ENCODE measurements around the gene SAMD1. TPM values are rescaled to one million over a fixed set of nuclear protein-coding genes. Genes with fewer than 3 reads are reported as not detected.

The SAMD1 gene
- total and polyA plus RNA-seq, 9 of the 15 experiments (the other 6 are each of a cell fraction or from before 2014, with no cell fraction given): 2.9 to 96.0 (median 43.5) TPM

DNA sequence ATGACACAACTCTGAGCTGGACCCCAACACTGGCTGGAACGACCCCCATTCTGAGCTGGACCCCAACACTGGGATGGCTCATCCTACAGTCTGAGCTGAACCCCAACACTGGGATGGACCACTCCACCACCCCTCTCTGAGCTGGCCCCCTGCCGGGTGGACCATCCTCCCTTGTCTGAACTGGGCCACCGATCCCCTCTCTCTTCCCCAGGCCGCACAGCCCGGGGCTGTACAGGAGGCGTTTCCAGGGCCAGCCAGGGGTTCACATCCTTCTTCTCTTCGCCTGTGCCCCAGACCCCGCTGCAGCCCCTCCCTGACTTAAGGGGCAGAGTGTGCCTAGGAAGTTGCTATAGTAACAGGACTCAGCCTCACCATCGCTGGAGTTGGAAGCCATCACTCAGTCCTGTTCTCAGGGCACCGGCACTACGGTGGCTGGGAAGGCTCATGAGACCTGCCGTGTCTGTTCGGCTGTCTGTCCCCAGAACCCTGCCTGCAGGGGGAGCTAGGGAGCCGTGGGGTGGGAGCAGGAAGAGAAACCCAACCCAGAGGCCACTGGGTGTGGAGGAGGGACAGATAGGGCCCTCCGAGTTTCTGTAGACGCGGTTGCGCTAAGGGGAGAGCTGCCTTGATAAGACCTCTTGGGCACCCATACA is 23.3 kb upstream of the SAMD1 start:
- Histone ChIP-seq H3K9me1 (ENCODE audit: control insufficient read depth, insufficient read depth, low read length) (peaks cover 4% of the 10 kb centered on the region), H3K4me2 (ENCODE audit: insufficient read depth, low read length) (peak overlapping the region; percentile 75), H3K79me2 (ENCODE audit: control insufficient read depth, insufficient read depth, low read length) (peaks cover 24% of the 10 kb centered on the region), H3K9ac (ENCODE audit: insufficient read depth in 1 of 2, low read depth in 2 of 2, low read length in 2 of 2) (peak overlapping the region; percentile 31 to 62; a peak in 3 of 4 replicates), H3K27ac (ENCODE audit: extremely low read depth, low read depth, low read length) (no peak overlapping the region), H3K27me3 (ENCODE audit: control insufficient read depth in 2 of 2, insufficient read depth in 2 of 2, low read length in 2 of 2) (no peaks in the 10 kb centered on the region), H3K36me3 (ENCODE audit: control insufficient read depth, insufficient read depth, low read length) (peaks cover under 1% of the 10 kb centered on the region; the same call in 2 of the 3 replicates), H2AFZ (ENCODE audit: low read depth, low read length) (peak overlapping the region; percentile 44; the same call in 1 of the 2 replicates), H3K4me1 (replicated peaks in 1 of 2; ENCODE audit: control insufficient read depth in 2 of 2, insufficient read depth in 2 of 2, low read length in 2 of 2) (peaks cover 38 to 56% of the 10 kb centered on the region in 2 experiments; a peak in 4 of 5 replicates), H3K9me3 (replicated peaks; ENCODE audit: control insufficient read depth, insufficient read depth, low read depth, low read length) (no peaks in the 10 kb centered on the region), H4K20me1 (replicated peaks; ENCODE audit: control insufficient read depth, insufficient read depth, low read length) (no peaks in the 10 kb centered on the region), H3K4me3 (peak overlapping the region; percentile 41)
- in situ Hi-C loops (cut with MboI): no loop called here
- CTCF ChIA-PET (ENCODE audit: low intra/inter-chr PET ratio): interaction anchor here (2.8 kb wide), 1 partner anchor 234 kb away, joined by 12 read pairs; no protein-coding TSS in a partner anchor
- no TSS peak for BruUV-seq (replicated peaks)
- WGBS (ENCODE audit: insufficient coverage, low coverage, missing lambda C conversion rate): 36% methylated on average over 18 of the region's 18 CpGs
- FAIRE-seq (peak; percentile 94), ATAC-seq (peak; percentile 48), DNase-seq (ENCODE audit: extremely low read depth in 1 of 4, low spot score in 3 of 4) (peak; percentile 77 to 91 (median 82))
- POLR2A ChIA-PET: interaction anchor here (0.6 to 2.0 kb wide), 6 partner anchors 21 to 1286 kb away, joined by 3 to 5 read pairs (median 4); partner anchors contain the start of gene ASF1B
- intact Hi-C loops (cut with micrococcal nuclease): no loop called here
- TF ChIP-seq, protein P1, sequence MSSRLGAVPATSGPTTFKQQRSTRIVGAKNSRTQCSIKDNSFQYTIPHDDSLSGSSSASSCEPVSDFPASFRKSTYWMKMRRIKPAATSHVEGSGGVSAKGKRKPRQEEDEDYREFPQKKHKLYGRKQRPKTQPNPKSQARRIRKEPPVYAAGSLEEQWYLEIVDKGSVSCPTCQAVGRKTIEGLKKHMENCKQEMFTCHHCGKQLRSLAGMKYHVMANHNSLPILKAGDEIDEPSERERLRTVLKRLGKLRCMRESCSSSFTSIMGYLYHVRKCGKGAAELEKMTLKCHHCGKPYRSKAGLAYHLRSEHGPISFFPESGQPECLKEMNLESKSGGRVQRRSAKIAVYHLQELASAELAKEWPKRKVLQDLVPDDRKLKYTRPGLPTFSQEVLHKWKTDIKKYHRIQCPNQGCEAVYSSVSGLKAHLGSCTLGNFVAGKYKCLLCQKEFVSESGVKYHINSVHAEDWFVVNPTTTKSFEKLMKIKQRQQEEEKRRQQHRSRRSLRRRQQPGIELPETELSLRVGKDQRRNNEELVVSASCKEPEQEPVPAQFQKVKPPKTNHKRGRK (tag; IDR thresholded peaks at IDR 0.05): no peak
- TF ChIP-seq TAL1 (IDR thresholded peaks at IDR 0.05) (no peak; the same call in 1 of the 2 replicates), HLTF (IDR thresholded peaks at IDR 0.05) (peak; percentile 12; the same call in 1 of the 2 replicates), RBBP5 (IDR thresholded peaks at IDR 0.05; ENCODE audit: borderline replicate concordance, insufficient read depth, low read length, poor library complexity, severe bottlenecking) (no peak), ZBTB17 (CRISPR knock-in tag; IDR thresholded peaks at IDR 0.05) (peak; percentile 57; the same call in 1 of the 2 replicates), HNRNPH1 (optimal IDR thresholded peaks at IDR 0.05; ENCODE audit: low read depth, low read length) (no peak), NBN (IDR thresholded peaks at IDR 0.05; ENCODE audit: low read depth) (peak; percentile 49; the same call in 1 of the 2 replicates), LEF1 (IDR thresholded peaks at IDR 0.05) (no peak), ZNF586 (CRISPR knock-in tag; conservative IDR thresholded peaks at IDR 0.05) (no peak), SMARCB1 (IDR thresholded peaks at IDR 0.05; ENCODE audit: insufficient read length, low read depth) (no peak), ARHGAP35 (IDR thresholded peaks at IDR 0.05; ENCODE audit: partially characterized antibody) (no peak), HMGN3 (IDR thresholded peaks at IDR 0.05; ENCODE audit: borderline replicate concordance, extremely low read depth, insufficient read length, low read depth, low read length) (peak; percentile 29), NONO (IDR thresholded peaks at IDR 0.05; ENCODE audit: low read depth in 2 of 2, low read length in 1 of 2) (no peak), EP300 (IDR thresholded peaks at IDR 0.05; ENCODE audit: low read length) (0 out of 2 replicates have a peak, but pooled peaks have one; percentile 33), SMAD4 (CRISPR knock-in tag; conservative IDR thresholded peaks at IDR 0.05) (peak; percentile 71), MAX (CRISPR knock-in tag; IDR thresholded peaks at IDR 0.05) (peak; percentile 40; the same call in 1 of the 2 replicates), ZBTB5 (IDR thresholded peaks at IDR 0.05) (no peak), HMG20A (CRISPR knock-in tag; conservative IDR thresholded peaks at IDR 0.05) (no peak)
